Mesenchymal stem cell (in vitro differentiated cells and primary cell): ENCODE measurements around the gene UGGT2.

Experiments used
- DNase-seq: peaks from one replicate; pipeline ENCODE4 v3.0.0-alpha.2; 2013
- H2AFZ ChIP-seq: one replicate; pipeline ENCODE4 v1.6.1; 2013; ENCODE audit warnings: low read depth, mild to moderate bottlenecking, control low read depth, inconsistent platforms, low read length, moderate library complexity
- H2AK5ac ChIP-seq: 2 replicates; pipeline ENCODE4 v1.6.1; 2013; ENCODE audit warnings: low read length, moderate library complexity, mild to moderate bottlenecking, inconsistent platforms; ENCODE audit not compliant: severe bottlenecking
- H2BK120ac ChIP-seq: one replicate; pipeline ENCODE4 v1.6.1; 2013; ENCODE audit warnings: low read depth, mild to moderate bottlenecking, inconsistent platforms, low read length, moderate library complexity
- H2BK12ac ChIP-seq, 2 experiments: one replicate each; pipeline ENCODE4 v1.6.1; 2013; ENCODE audit warnings: inconsistent platforms in 2 of 2, low read length in 2 of 2, mild to moderate bottlenecking in 2 of 2, moderate library complexity in 2 of 2, control low read depth in 1 of 2
- H2BK15ac ChIP-seq: one replicate; pipeline ENCODE4 v1.6.1; 2013; ENCODE audit warnings: mild to moderate bottlenecking, low read depth, inconsistent platforms; ENCODE audit not compliant: poor library complexity, severe bottlenecking
- H2BK5ac ChIP-seq: 2 replicates; pipeline ENCODE4 v1.6.1; 2013; ENCODE audit warnings: low read depth, mild to moderate bottlenecking, low read length, control low read depth, inconsistent platforms; ENCODE audit not compliant: poor library complexity, severe bottlenecking
- H3K14ac ChIP-seq, 2 experiments: one replicate each; pipeline ENCODE4 v1.6.1; 2013; ENCODE audit warnings: inconsistent platforms in 2 of 2, low read length in 2 of 2, control low read depth in 1 of 2, mild to moderate bottlenecking in 1 of 2, moderate library complexity in 1 of 2
- H3K18ac ChIP-seq, 2 experiments: one replicate each; pipeline ENCODE4 v1.6.1; 2013; ENCODE audit warnings: inconsistent platforms in 2 of 2, low read length in 2 of 2, control low read depth in 1 of 2, low read depth in 1 of 2, mild to moderate bottlenecking in 1 of 2
- H3K23ac ChIP-seq, 2 experiments: one replicate each; pipeline ENCODE4 v1.6.1; 2013; ENCODE audit warnings: inconsistent platforms in 2 of 2, low read length in 2 of 2, mild to moderate bottlenecking in 2 of 2, moderate library complexity in 2 of 2, control low read depth in 1 of 2
- H3K27ac ChIP-seq: 2 replicates; pipeline ENCODE4 v1.5.1; 2013; ENCODE audit warnings: mild to moderate bottlenecking, moderate library complexity, low read length, control low read depth, inconsistent platforms; ENCODE audit not compliant: poor library complexity, severe bottlenecking
- H3K27me3 ChIP-seq, 2 experiments: 2 replicates each; pipeline versions ENCODE4 v1.6.1 to v1.7.0; 2013; ENCODE audit warnings: low read length in 2 of 2, mild to moderate bottlenecking in 2 of 2, moderate library complexity in 2 of 2, control low read depth in 1 of 2, inconsistent platforms in 1 of 2; ENCODE audit not compliant: control insufficient read depth in 1 of 2, insufficient read depth in 1 of 2
- H3K36me3 ChIP-seq, 2 experiments: 2 replicates each; pipeline versions ENCODE4 v1.6.1 to v1.7.0; 2013; ENCODE audit warnings: low read length in 2 of 2, control low read depth in 1 of 2, inconsistent platforms in 1 of 2, low read depth in 1 of 2, mild to moderate bottlenecking in 1 of 2; ENCODE audit not compliant: insufficient read depth in 2 of 2, control insufficient read depth in 1 of 2
- H3K4ac ChIP-seq, 2 experiments: one replicate each; pipeline ENCODE4 v1.6.1; 2013; ENCODE audit warnings: inconsistent platforms in 2 of 2, low read length in 2 of 2, mild to moderate bottlenecking in 2 of 2, moderate library complexity in 2 of 2, control low read depth in 1 of 2, low read depth in 1 of 2
- H3K4me1 ChIP-seq: 2 replicates; pipeline ENCODE4 v1.6.1; 2013; ENCODE audit warnings: low read depth, low read length, control low read depth; ENCODE audit not compliant: control insufficient read depth, insufficient read depth
- H3K4me2 ChIP-seq: 2 replicates; pipeline ENCODE4 v1.6.1; 2013; ENCODE audit warnings: low read length, mild to moderate bottlenecking, inconsistent platforms; ENCODE audit not compliant: poor library complexity, severe bottlenecking
- H3K4me3 ChIP-seq, 2 experiments: 2 replicates each; pipeline versions ENCODE4 v1.5.1 to v1.7.0; 2013; ENCODE audit warnings: low read length in 2 of 2, mild to moderate bottlenecking in 2 of 2, control low read depth in 1 of 2, low read depth in 1 of 2; ENCODE audit not compliant: insufficient read depth in 1 of 2
- H3K79me1 ChIP-seq: replicated peaks from 2 replicates; pipeline ENCODE4 v1.6.1; 2013; ENCODE audit warnings: mild to moderate bottlenecking, control low read depth, low read length, inconsistent platforms; ENCODE audit not compliant: poor library complexity, severe bottlenecking
- H3K9ac ChIP-seq: 2 replicates; pipeline ENCODE4 v1.7.0; 2013; ENCODE audit warnings: mild to moderate bottlenecking, low read length, moderate library complexity
- H3K9me3 ChIP-seq: 2 replicates; pipeline ENCODE4 v1.7.0; 2013; ENCODE audit warnings: mild to moderate bottlenecking, low read length; ENCODE audit not compliant: control insufficient read depth
- H4K8ac ChIP-seq: one replicate; pipeline ENCODE4 v1.6.1; 2013; ENCODE audit warnings: inconsistent platforms, mild to moderate bottlenecking, low read length, moderate library complexity
- H4K91ac ChIP-seq: one replicate; pipeline ENCODE4 v1.6.1; 2013; ENCODE audit warnings: mild to moderate bottlenecking, low read length, inconsistent platforms
- WGBS: methylation state at CpG from one replicate; pipeline ENCODE4 v1.1.7; 2013; ENCODE audit warnings: mixed read lengths; 5-methylcytosine and 5-hydroxymethylcytosine counted together

UGGT2 gene

GRCh38 chr13:96032717-96033116 is 20.5 kb downstream of the UGGT2 start:
- H4K8ac ChIP-seq, result no peak overlapping the region
- H3K14ac ChIP-seq, result no peak overlapping the region
- H2BK12ac ChIP-seq, result no peak overlapping the region
- no peak overlapping the region for H3K23ac ChIP-seq
- H3K27me3 ChIP-seq, result no peaks in the 10 kb centered on the region
- no peak for DNase-seq
- H3K4me1 ChIP-seq, result peaks cover 12% of the 10 kb centered on the region
- WGBS, result 86% methylated on average over 2 of the region's 2 CpGs
- no peaks in the 10 kb centered on the region for H3K9me3 ChIP-seq
- H2BK120ac ChIP-seq, result no peak overlapping the region
- no peak overlapping the region for H3K27ac ChIP-seq
- H4K91ac ChIP-seq, result no peak overlapping the region
- H3K36me3 ChIP-seq, result peaks cover 5 to 12% of the 10 kb centered on the region in 2 experiments
- H2BK15ac ChIP-seq, result no peak overlapping the region
- no peak overlapping the region for H3K9ac ChIP-seq
- no peak overlapping the region for H3K4ac ChIP-seq
- no peak overlapping the region for H2BK5ac ChIP-seq
- no peak overlapping the region for H3K18ac ChIP-seq
- no peak overlapping the region for H2AFZ ChIP-seq
- no peak overlapping the region for H2AK5ac ChIP-seq
- no peak overlapping the region for H3K4me2 ChIP-seq
- peaks cover 26% of the 10 kb centered on the region for H3K79me1 ChIP-seq
- H3K4me3 ChIP-seq, result no peak overlapping the region

GRCh38 chr13:96029002-96029401 is 24.2 kb downstream of the UGGT2 start:
- no peaks in the 10 kb centered on the region for H3K27me3 ChIP-seq
- H2AK5ac ChIP-seq, result no peak overlapping the region
- H3K4me1 ChIP-seq, result peaks cover 7% of the 10 kb centered on the region
- no peak overlapping the region for H4K8ac ChIP-seq
- no peak overlapping the region for H2BK120ac ChIP-seq
- H2BK5ac ChIP-seq, result no peak overlapping the region
- no peak overlapping the region for H3K4ac ChIP-seq
- H2BK12ac ChIP-seq, result no peak overlapping the region
- over 99% methylated on average over 7 of the region's 7 CpGs for WGBS
- peaks cover 18% of the 10 kb centered on the region for H3K79me1 ChIP-seq
- H3K9me3 ChIP-seq, result no peaks in the 10 kb centered on the region
- no peak overlapping the region for H3K27ac ChIP-seq
- no peak overlapping the region for H4K91ac ChIP-seq
- H3K36me3 ChIP-seq, result peaks cover 5 to 20% of the 10 kb centered on the region in 2 experiments
- no peak for DNase-seq
- no peak overlapping the region for H2BK15ac ChIP-seq
- H3K9ac ChIP-seq, result no peak overlapping the region
- no peak overlapping the region for H3K23ac ChIP-seq
- no peak overlapping the region for H3K18ac ChIP-seq
- H3K4me2 ChIP-seq, result no peak overlapping the region
- no peak overlapping the region for H2AFZ ChIP-seq
- no peak overlapping the region for H3K4me3 ChIP-seq
- H3K14ac ChIP-seq, result no peak overlapping the region

GRCh38 chr13:96027496-96027895 is 25.7 kb downstream of the UGGT2 start:
- no peaks in the 10 kb centered on the region for H3K27me3 ChIP-seq
- no peak overlapping the region for H3K4me3 ChIP-seq
- H2BK12ac ChIP-seq, result no peak overlapping the region
- H3K36me3 ChIP-seq, result peaks cover 0 to 25% of the 10 kb centered on the region in 2 experiments
- no peaks in the 10 kb centered on the region for H3K4me1 ChIP-seq
- no peak overlapping the region for H3K18ac ChIP-seq
- no CpG with 5 or more reads among the region's 2 CpGs for WGBS
- H3K4me2 ChIP-seq, result no peak overlapping the region
- H3K14ac ChIP-seq, result no peak overlapping the region
- H4K91ac ChIP-seq, result no peak overlapping the region
- H3K9me3 ChIP-seq, result no peaks in the 10 kb centered on the region
- H2BK5ac ChIP-seq, result no peak overlapping the region
- DNase-seq, result no peak
- H3K79me1 ChIP-seq, result peaks cover 9% of the 10 kb centered on the region
- no peak overlapping the region for H2AFZ ChIP-seq
- H3K4ac ChIP-seq, result no peak overlapping the region
- H2AK5ac ChIP-seq, result no peak overlapping the region
- H2BK120ac ChIP-seq, result no peak overlapping the region
- H3K23ac ChIP-seq, result no peak overlapping the region
- H2BK15ac ChIP-seq, result no peak overlapping the region
- H3K27ac ChIP-seq, result no peak overlapping the region
- no peak overlapping the region for H4K8ac ChIP-seq
- no peak overlapping the region for H3K9ac ChIP-seq

- Histone ChIP-seq H2AFZ (no peak overlapping the region), H3K36me3 (peaks cover 0 to 26% of the 10 kb centered on the region in 2 experiments), H3K4me3 (no peak overlapping the region), H3K23ac (no peak overlapping the region), H2AK5ac (no peak overlapping the region), H3K4me2 (no peak overlapping the region), H2BK5ac (no peak overlapping the region), H2BK15ac (no peak overlapping the region), H3K27me3 (no peaks in the 10 kb centered on the region), H3K4ac (no peak overlapping the region), H4K8ac (no peak overlapping the region), H3K18ac (no peak overlapping the region), H3K9ac (peak overlapping the region; percentile 33), H3K27ac (no peak overlapping the region), H4K91ac (no peak overlapping the region), H3K79me1 (peaks cover 7% of the 10 kb centered on the region), H3K4me1 (no peaks in the 10 kb centered on the region), H3K14ac (no peak overlapping the region), H2BK120ac (no peak overlapping the region), H3K9me3 (no peaks in the 10 kb centered on the region), H2BK12ac (no peak overlapping the region)
- no peak for DNase-seq
Measured at GRCh38 chr13:96025283-96025682, 27.9 kb downstream of the UGGT2 start.
